CD4-positive, alpha-beta T cell treated with Interferon gamma for 1 hour (primary cell): Measurements from ENCODE around the gene PCDH8.

Experiments used
- DNase-seq: peaks from one replicate; pipeline ENCODE4 v3.0.0-alpha.2; 2020

PCDH8 gene, protein sequence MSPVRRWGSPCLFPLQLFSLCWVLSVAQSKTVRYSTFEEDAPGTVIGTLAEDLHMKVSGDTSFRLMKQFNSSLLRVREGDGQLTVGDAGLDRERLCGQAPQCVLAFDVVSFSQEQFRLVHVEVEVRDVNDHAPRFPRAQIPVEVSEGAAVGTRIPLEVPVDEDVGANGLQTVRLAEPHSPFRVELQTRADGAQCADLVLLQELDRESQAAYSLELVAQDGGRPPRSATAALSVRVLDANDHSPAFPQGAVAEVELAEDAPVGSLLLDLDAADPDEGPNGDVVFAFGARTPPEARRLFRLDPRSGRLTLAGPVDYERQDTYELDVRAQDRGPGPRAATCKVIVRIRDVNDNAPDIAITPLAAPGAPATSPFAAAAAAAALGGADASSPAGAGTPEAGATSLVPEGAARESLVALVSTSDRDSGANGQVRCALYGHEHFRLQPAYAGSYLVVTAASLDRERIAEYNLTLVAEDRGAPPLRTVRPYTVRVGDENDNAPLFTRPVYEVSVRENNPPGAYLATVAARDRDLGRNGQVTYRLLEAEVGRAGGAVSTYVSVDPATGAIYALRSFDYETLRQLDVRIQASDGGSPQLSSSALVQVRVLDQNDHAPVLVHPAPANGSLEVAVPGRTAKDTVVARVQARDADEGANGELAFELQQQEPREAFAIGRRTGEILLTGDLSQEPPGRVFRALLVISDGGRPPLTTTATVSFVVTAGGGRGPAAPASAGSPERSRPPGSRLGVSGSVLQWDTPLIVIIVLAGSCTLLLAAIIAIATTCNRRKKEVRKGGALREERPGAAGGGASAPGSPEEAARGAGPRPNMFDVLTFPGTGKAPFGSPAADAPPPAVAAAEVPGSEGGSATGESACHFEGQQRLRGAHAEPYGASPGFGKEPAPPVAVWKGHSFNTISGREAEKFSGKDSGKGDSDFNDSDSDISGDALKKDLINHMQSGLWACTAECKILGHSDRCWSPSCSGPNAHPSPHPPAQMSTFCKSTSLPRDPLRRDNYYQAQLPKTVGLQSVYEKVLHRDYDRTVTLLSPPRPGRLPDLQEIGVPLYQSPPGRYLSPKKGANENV

DNA sequence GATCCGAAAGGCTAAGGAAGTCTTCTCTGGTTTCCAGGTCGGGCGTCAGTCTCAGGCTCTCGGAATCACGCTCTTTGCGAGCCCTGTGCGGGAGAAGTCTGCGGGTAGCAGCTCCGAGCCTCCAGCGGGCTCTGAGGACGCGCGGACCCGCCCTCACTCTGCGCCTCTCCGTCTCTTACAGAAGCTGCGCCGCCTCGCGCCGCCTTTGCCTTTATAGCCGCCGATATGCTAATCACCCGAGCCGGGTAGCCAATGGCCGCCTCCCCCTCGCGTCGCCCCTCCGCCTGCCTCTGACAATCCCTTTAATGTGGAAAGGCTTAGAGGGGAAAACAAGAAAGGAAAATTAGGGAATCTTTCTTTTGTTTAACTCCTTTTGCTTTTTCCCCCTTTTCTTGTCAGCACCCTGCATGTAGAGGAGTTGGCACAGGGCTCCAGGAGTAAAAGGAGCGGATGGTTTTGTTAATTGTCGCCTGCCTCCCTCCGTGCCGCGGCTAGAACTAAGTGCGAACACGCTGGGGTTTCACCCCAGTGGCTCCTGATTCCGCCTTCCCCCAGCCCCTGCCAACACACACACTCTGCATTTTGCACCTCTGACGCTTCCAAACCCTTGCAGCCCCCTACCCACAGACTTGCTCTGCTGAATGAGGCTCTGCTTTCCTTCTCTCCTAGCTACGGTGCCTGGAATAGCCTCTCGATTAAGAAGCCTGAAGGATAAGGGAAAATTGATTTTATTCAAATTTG, at the start of gene PCDH8:
Gene PCDH8, minus strand, starts transcription at position 186 of the 741 bp plus-strand sequence. CDS start 204 bp downstream, outside the sequence.
- no peak for DNase-seq

DNA sequence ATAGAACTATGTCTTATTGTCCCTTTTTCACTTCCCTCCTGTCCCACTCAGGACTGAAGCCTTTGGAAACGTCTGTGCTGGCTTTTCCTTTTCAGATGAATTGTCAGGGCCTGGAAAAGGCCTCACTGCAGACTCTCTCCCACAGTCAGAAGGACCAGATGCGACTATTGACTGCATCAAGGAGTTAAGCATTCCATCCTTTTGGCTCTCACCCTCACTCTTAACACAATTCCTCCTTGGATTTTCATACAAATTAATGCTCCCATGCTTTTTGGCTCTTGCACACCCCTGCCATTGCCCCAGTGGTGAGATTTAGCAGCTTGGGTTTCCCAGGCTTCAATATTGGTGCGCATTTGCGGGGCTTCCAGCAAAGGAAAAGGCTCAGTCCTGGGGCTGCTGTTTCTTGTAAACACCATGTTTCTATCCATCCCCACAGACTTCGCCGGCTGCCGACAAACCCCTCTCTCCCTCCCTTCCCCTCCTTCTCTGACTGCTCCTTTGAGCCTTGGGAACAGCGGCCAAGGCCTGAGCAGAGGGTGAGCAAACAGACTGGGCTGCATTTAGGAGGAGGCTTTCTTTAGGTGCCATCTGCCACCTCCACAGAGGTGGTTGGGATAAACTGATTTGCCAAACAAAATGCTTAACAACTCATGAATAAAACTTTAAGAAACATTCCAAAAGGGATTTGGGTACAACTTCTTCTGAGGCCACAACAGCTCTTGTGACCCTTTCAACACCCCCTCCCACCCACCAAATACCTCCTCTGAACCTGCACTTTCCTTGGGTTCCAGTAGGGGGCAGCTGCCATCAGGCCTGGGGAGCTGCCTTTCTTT, 48.6 kb upstream of the PCDH8 start:
- no peak for DNase-seq

DNA sequence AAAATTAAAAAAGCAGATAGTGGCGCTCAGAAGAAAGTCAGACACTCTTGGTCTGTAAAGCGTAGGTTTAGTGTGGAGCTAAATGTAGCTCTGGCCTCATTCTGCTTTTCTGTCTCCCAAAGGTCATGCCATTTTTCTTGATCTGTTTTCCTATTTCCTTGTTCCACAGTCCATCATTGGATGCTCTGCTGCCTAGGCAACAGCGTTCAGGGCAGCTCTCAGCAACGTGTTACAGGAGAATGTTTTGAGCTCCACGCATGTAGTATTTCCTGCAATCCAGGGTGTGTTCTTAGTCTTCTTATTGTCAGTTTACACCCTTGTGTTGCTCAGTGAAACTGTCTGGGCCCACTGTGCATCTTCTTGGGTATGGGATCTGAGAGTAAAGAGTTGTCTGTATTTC, 46.0 kb upstream of the PCDH8 start:
- no peak for DNase-seq

DNA sequence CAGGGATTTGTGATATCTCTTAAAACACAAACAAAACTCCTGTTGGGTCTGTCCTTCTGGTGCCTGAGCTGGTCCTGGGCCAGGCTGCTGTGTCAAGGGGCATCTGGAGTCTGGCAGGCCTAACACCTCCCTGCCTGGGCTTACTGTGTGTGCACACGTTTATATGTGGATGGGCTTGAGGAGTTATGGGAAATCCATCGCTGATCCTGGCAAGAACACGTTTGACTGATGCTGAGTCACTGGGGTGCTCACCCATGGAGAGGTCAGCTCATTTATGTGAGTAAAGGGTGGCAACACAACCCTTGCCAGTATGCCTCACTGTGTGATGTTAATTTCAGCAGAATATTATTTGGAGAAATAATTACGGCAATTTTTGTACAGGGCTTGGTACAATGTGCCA, 44.5 kb upstream of the PCDH8 start:
- no peak for DNase-seq

DNA sequence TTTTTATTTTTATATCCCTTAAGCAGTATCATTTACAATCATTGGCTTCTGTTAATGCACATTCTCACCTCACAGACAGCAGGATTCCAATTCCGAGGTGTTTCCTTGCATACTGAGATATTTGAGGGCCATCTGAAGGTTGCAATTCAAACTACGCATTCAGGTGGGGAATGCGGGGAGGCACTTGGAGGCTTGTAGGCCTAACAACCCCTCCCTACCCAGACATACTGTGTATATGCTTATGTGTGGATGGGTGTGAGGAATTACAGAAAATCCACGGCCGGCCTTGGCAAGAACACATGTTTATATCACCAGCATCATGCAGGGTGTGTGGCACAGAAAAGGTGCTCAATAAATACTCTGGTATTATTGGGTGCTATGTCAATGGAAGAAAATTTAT, 43.3 kb upstream of the PCDH8 start:
- no peak for DNase-seq

DNA sequence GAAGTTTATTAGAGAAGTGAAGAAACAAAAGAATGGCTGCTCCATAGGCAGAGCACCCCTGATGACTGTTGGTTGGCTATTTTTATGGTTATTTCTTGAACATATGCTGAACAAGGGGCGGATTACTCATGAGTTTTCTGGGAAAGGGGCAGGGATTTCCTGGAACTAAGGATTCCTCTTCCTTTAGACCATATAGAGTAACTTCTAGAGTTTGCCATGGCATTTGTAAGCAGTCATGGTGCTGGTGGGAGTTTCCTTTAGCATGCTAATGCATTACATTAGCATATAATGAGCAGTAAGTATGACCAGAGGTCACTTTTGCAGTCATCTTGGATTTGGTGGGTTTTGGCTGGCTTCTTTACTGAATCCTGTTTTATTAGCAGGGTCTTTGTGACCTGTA, 38.7 kb upstream of the PCDH8 start:
- no peak for DNase-seq

DNA sequence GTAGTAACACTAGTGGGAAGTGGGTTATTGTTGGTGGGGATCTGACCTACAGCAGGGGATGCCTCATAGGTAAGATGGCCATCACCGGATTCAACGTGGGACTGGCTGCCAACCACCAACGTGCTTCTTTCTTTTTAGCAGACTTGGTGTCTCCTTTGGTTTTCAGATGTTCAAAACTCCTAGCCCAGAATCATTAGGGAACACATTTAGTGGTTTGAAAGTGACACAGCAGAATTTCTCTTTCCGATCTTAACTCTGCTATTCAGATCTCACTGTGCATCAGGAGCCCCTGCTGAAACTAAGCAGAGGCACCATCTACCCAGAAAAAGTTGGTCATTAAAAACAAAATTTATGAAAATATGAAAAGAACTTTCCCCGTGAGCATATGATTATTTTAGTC, 36.7 kb upstream of the PCDH8 start:
- DNase-seq: no peak

DNA sequence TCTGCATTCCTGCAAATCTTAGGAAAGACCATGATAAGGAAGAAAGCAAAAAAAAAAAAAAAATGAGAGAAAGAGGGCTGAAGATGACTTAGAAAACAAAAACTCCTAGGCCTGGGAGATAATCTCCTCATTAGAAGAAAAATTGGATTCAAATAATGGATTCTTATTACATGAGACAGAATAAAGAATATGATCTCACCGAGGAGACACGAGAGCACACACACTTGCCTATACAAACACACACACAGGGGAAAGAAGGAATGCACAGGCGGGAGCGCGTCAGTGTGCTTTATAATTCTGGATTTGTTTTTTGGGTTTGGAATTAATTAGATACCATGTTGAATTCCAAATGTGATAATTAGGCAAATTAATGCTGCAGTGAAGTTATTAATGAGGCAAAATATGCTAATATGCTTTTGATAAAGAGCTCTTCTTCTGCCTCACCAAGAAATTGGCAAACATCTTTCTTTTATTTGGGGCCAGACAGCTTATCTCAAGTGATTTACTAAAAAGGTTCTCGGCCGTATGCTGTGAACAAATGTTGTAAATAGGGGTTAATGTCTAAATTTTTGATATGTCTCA, 36.1 kb upstream of the PCDH8 start:
- no peak for DNase-seq

DNA sequence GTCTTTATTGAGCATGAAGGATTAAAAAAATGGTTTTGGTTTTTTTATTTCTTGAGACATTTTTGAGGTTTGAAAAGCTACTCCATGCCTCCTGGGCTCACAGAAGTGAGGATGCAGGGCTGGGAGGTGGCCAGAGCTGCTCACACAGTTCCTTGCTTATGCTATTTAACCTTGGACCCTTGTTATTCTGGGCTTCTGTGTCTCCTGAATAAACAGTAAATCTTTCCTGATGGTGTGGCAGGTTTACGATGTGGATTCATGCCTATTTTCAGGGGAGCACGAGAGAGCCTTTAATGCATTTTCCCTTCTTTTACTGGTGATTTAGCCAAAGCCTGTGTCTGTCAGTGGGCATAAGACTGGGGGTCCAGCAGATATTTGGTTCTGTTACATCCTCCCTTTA, 34.3 kb upstream of the PCDH8 start:
- no peak for DNase-seq

DNA sequence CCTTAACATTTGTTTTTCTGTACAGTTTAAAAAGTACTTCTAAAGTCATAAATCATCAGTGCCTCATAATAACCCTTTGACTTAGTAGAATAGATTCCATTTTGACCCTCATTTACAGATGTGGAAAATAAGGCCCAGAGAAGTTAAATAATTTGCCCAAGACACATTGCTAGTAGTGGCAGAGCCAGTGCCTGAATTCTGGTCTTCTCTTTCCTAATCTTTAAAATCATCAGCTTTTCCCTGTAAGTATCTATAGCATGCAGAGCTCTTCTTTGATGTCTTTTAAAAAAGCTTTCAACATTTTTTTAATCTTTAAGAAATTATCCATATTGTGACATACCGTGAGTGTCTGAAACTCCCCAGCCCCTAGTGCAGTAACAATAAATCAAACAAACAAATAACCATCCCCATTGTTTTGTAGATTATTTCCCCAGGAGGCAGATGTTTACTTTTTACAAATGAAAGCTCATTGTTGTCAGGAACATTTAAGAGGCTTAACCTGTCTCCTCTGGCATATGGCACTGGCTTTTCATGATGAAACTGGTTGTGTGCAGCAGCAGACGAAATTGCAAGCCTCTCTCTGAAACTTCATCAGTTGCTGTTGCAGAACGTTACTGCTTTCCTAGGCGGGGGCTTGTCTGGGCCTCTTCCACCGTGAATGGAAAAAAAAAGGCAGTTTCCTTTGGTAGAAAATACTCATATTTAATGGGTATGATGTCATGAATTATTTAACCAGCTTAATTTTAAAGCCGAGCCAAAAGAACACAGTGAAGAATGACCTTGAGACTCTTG, 31.7 kb upstream of the PCDH8 start:
- DNase-seq: no peak

DNA sequence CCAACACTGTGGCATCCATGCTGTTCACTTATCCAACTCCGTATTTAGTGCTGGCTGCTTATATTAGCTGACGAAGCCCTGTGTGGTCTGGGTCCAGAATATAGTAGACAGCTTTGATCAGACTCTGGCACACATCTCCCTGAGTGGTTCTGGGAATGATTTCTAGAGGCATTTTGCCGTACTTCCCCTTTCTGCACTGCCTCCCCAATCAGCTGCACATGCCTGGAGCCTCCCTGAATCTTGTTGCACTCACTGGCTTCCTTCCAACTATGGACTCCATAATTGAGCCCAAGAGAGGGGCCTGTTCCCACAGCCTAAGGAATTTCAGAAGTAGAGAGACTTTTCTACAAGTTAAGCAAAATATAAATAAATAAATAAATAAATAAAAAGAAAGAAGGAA, 30.4 kb upstream of the PCDH8 start:
- DNase-seq: no peak

DNA sequence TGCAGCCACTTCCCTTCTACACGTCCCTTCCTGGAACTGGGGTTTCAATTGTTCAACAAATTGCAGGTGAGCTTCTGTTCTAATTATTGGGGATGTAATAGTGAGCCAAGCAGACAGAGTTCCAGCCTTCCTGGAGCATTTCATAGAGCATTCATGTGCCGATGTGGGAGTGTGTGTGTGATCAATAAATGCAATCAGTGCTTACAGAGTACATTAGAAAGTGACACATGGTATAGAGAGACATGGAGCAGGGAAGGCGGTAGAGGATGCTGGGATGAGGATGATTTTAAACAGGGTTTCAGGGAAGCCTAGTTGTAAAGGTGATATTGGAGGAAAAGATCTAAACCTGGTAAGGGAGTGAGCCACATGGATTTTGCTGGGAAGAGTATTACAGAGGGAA, 21.7 kb upstream of the PCDH8 start:
- no peak for DNase-seq

DNA sequence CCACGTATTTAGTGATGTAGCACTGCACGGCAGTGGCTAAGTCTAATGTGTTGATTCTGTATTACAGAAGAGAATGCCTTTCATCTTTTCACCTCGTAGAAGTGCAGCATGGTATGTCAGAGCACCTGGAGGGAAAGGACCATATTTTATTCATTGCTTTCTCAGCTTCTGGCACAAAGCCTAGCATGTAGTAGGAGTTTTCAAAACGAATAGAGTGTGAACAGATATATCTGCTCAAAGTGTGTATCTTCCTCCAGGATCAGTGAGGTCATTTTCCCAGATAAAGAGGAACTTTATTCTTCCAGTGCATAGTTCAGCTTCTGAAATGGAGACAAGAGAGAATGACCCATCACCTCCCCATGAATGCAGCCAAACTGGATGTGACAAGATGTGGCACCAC, 21.2 kb upstream of the PCDH8 start:
- no peak for DNase-seq

DNA sequence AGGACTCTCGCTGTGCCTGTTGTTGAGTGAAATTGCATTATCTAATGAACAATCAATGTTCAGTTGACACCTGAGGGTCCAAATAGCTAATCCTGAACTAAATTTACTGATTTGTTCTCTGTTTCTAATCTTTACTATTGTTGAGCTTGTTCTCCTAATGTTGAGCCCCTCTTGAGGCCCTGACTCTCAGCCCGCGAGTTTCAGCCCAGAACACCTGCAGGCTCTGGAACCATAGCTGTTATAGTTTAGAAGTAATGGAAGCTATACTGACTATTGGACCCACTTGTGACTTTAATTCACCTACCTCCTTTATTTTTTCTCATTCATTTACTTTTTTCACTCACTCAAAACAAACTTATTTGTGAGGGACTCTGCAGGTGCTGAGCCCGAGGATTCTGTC, 20.6 kb upstream of the PCDH8 start:
- no peak for DNase-seq

DNA sequence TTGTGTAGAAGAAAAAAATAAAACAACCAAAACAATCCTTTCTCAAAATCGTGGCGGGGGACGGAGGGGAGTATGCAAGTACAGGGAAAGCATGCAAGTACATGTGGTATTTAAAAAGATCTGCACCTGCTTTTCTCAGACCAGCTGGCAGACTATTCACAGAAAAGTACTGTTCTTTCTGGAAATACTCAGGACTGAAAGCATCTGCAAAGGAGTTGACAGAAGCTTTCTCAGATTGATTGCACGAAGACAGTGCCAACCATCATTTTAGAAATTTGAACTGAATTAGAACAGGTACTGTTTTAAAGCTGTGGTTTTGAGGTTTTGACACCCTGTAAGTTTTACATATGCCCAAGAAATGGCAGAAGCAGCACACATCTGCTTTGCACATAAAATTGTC, 19.8 kb upstream of the PCDH8 start:
- no peak for DNase-seq

DNA sequence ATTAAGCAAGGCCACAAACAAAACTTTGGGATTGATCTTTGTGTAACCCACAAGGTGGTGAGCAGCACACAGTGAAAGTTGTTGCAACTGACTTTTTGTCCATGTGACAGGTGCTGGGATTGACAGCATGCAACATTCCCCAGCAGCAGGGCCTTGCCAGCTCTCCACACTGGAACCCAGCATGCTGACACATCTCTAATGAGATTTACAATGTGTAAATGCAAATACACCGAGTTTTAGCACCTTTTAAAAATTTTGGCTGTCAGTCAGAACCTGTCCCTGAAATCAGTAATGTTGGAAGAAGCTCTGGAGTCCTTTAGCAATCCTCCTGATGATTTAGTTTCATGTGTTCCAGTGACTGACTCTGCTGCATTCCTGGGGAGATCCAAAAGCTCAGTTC, 16.5 kb upstream of the PCDH8 start:
- DNase-seq: no peak

DNA sequence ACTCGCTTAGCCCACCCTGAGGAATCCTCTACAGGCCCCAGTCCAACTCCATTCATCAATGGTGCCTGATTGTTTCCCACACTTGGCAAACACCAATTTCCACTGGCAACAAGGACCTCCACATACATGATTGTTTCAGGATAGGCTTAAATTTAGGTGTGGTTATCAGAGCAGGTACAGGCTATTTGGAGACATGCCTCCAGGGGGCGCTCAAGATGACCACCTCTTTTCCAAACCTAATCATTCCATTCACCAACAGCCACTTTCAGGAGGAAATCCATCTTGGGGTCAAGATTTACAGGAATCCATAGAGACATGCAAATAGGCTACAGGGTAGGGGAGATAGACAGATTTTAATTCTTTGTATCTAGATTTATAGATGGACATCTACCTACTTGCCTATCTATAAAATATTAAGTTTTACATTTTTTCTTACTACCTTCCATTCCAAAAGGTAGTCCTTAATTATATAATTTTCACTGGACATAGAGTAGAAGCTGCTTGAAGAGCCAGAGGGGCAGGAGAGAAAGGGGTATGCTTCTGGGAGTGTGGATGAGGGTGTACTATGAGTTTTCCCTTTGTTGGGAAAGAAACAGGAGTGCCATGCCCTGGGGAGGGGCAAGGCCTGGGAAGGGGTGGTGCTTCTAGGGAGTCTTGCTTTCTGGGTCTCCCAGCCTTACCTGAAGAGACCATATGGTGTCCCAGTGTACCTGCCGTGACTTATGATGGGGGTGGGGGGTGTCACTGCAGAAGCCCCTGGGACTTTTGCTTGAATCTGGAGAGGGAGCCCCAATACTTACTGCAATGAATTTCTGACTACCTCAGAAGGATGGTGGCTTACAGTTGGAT, 14.1 kb upstream of the PCDH8 start:
- no peak for DNase-seq

DNA sequence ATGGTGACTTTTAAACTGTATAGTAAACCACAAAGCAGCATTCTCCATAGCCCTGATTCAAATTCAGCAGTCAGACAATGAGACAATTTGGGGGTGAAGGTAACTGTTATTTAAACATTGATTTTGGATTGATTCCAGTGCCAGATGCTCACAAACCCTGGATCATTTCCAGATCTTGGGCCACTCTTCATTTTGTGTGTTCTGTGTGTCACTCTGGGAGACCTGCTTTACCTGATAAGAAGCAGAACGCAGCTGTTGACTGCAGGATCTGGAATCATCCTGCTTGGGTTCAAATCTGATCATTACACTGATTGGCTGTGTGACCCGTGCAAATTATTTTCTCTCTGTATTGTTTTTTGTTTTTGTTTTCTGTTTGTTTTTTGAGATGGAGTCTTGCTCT, 4.0 kb upstream of the PCDH8 start:
- DNase-seq: no peak

DNA sequence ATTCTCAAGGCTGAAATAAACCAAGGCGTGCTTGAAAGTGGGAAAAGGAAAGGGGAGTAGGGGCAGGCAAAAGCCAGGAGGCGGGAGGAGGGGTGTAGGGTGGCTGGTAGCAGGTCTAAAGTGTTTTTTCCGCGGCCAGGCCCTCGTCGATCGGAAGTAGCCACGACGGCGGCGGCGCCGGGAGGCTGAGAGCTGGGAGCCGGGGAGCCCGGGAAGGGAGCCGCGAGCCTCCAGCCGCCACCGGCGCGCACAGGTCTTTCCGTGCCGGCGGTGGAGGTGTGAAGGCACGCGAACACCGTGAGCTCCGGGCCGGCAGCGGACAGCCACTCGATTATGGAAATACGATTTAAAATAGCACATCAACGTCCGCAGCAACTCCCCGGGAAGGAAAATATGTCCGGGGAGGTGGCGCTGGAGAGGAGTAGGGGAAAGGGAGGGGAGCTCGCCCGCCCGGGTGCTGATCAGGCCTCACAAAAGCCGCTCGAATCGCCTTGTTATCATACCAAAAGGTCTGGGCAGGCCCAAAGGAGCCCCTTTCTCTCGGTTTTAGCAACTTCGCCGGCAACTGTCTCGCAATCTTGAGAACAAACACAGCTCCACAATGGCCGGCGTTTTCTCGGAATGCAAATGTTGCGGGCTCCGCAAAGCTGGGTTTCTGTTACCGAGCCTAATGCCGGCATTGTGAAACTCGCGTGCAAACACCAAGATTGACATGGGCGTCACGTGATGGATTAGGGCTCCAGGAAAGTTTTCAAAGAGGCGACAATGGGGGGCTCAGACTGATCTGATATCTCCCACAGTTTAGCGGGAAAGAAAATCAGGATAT, 2.9 kb upstream of the PCDH8 start:
- DNase-seq: no peak
